SK-N-SH (cell line): Measurements from ENCODE around the gene LENG9. TPM values are rescaled to one million over a fixed set of nuclear protein-coding genes. Genes with fewer than 3 reads are reported as not detected.

Experiments
- CTCF ChIA-PET: fragments of 300-600, 350-600 bp; formaldehyde crosslinking; extraction: SDS; loops from one replicate; lab custom pipeline; 2021; lab: Yijun Ruan, JAX
- POLR2A ChIA-PET: fragments of 350-600 bp; sonication (Branson Sonifier 250); formaldehyde crosslinking; extraction: SDS; loops from one replicate; lab custom pipeline; 2020; ENCODE audit warnings: antibody characterized with exemption, inconsistent platforms; lab: Yijun Ruan, JAX
- DNase-seq: peaks from one replicate; pipeline ENCODE4 v3.0.0; 2012
- H2AFZ ChIP-seq: fragments of 200-600 bp; sonication (generic); 2 replicates; pipeline ENCODE4 v1.8.1; 2016; ENCODE audit warnings: antibody characterized with exemption, mild to moderate bottlenecking, low read depth
- H3F3A ChIP-seq: fragments of 200-600 bp; sonication (generic); replicated peaks from 2 replicates; pipeline ENCODE3; 2016; ENCODE audit warnings: antibody characterized with exemption, mild to moderate bottlenecking; ENCODE audit not compliant: insufficient read depth
- H3K27ac ChIP-seq, 2 experiments: fragments of 200-500 bp in 1 of 2; fragments of 200-600 bp in 1 of 2; sonication (Bioruptor generic) in 1 of 2; sonication (generic), shearing (Covaris generic) in 1 of 2; 2 replicates each; pipeline versions ENCODE4 v1.5.1 to v1.6.1; 2014 to 2016; ENCODE audit warnings: low read depth in 2 of 2, inconsistent platforms in 1 of 2, low read length in 1 of 2, mild to moderate bottlenecking in 1 of 2, mixed read lengths in 1 of 2
- H3K27me3 ChIP-seq: fragments of 200-600 bp; sonication (generic), shearing (Covaris generic); 2 replicates; pipeline ENCODE4 v1.6.1; 2016; ENCODE audit warnings: mixed run types; ENCODE audit not compliant: insufficient read depth
- H3K36me3 ChIP-seq, 2 experiments: fragments of 200-500 bp in 1 of 2; fragments of 200-600 bp in 1 of 2; sonication (Bioruptor generic) in 1 of 2; sonication (generic) in 1 of 2; replicated peaks in 1 of 2; 2 replicates each; pipeline versions ENCODE3 to v1.5.1; 2014 to 2016; ENCODE audit warnings: low read length in 1 of 2, mild to moderate bottlenecking in 1 of 2; ENCODE audit not compliant: insufficient read depth in 2 of 2, control insufficient read depth in 1 of 2
- H3K4me1 ChIP-seq, 2 experiments: fragments of 200-500 bp in 1 of 2; fragments of 200-600 bp in 1 of 2; sonication (Bioruptor generic) in 1 of 2; sonication (generic), shearing (Covaris generic) in 1 of 2; 2 replicates each; pipeline versions ENCODE4 v1.5.1 to v1.6.1; 2014 to 2016; ENCODE audit warnings: low read depth in 1 of 2, low read length in 1 of 2, mixed run types in 1 of 2; ENCODE audit not compliant: insufficient read depth in 2 of 2, control insufficient read depth in 1 of 2
- H3K4me2 ChIP-seq: fragments of 200-600 bp; sonication (generic), shearing (Covaris generic); 2 replicates; pipeline ENCODE4 v1.6.1; 2017; ENCODE audit warnings: mixed run types
- H3K4me3 ChIP-seq, 2 experiments: fragments of 200-500 bp in 1 of 2; fragments of 200-600 bp in 1 of 2; sonication (Bioruptor generic) in 1 of 2; sonication (generic), shearing (Covaris generic) in 1 of 2; 2 replicates each; pipeline versions ENCODE4 v1.5.1 to v1.8.1; 2014 to 2016; ENCODE audit warnings: low read depth in 2 of 2, inconsistent platforms in 1 of 2, low read length in 1 of 2, mild to moderate bottlenecking in 1 of 2, mixed read lengths in 1 of 2, moderate library complexity in 1 of 2
- H3K79me2 ChIP-seq: fragments of 200-600 bp; sonication (generic); 2 replicates; pipeline ENCODE4 v1.8.1; 2017; ENCODE audit warnings: mild to moderate bottlenecking; ENCODE audit not compliant: insufficient read depth
- H3K9ac ChIP-seq: fragments of 200-600 bp; sonication (generic); 2 replicates; pipeline ENCODE4 v1.6.1; 2017; ENCODE audit warnings: mixed run types
- H3K9me2 ChIP-seq: fragments of 200-600 bp; sonication (generic); 2 replicates; pipeline ENCODE4 v1.6.1; 2017; ENCODE audit warnings: mixed run types
- H3K9me3 ChIP-seq: fragments of 200-600 bp; sonication (generic); 2 replicates; pipeline ENCODE4 v1.6.1; 2017; ENCODE audit warnings: mixed run types, mild to moderate bottlenecking, moderate library complexity
- H4K20me1 ChIP-seq: fragments of 200-600 bp; sonication (generic); 2 replicates; pipeline ENCODE4 v1.6.1; 2017; ENCODE audit warnings: mild to moderate bottlenecking, mixed run types; ENCODE audit not compliant: insufficient read depth
- CHD2 ChIP-seq: fragments of 150-350 bp; IDR thresholded peaks from 2 replicates; pipeline ENCODE4 v1.6.1; 2018; ENCODE audit warnings: low read length; ENCODE audit not compliant: partially characterized antibody
- ELF1 ChIP-seq: IDR thresholded peaks from 2 replicates; pipeline ENCODE4 v1.4.0; 2012
- FOSL2 ChIP-seq: IDR thresholded peaks from 2 replicates; pipeline ENCODE4 v1.4.0; 2012; ENCODE audit warnings: low read depth, mild to moderate bottlenecking, moderate library complexity, borderline replicate concordance
- FOXJ3 ChIP-seq: sonication (generic); formaldehyde crosslinking; IDR thresholded peaks from 2 replicates; pipeline ENCODE4 v1.5.1; 2020; ENCODE audit warnings: mild to moderate bottlenecking, missing genetic modification reagents
- GABPA ChIP-seq: IDR thresholded peaks from 2 replicates; pipeline ENCODE4 v1.4.0; 2012; ENCODE audit warnings: low read depth, mild to moderate bottlenecking
- GATA2 ChIP-seq: sonication (generic); formaldehyde crosslinking; IDR thresholded peaks from 2 replicates; pipeline ENCODE4 v1.5.0; 2020; ENCODE audit warnings: mild to moderate bottlenecking, missing genetic modification reagents
- JUND ChIP-seq: IDR thresholded peaks from 2 replicates; pipeline ENCODE4 v1.4.0; 2012
- MAX ChIP-seq: IDR thresholded peaks from 2 replicates; pipeline ENCODE4 v1.4.0; 2012; ENCODE audit warnings: low read depth
- MEF2A ChIP-seq: IDR thresholded peaks from 2 replicates; pipeline ENCODE4 v1.4.0; 2012; ENCODE audit warnings: low read depth, borderline replicate concordance
- MXI1 ChIP-seq: IDR thresholded peaks from 2 replicates; pipeline ENCODE4 v1.6.1; 2012; ENCODE audit warnings: mild to moderate bottlenecking, low read depth, low read length, improper control_type of control experiment
- NFIC ChIP-seq: IDR thresholded peaks from 2 replicates; pipeline ENCODE4 v1.4.0; 2012; ENCODE audit warnings: borderline replicate concordance
- POLR2AphosphoS5 ChIP-seq: IDR thresholded peaks from 2 replicates; pipeline ENCODE4 v1.6.1; 2012; ENCODE audit warnings: low read depth, low read length
- RCOR1 ChIP-seq: fragments of 150-350 bp; IDR thresholded peaks from 2 replicates; pipeline ENCODE4 v1.6.1; 2017; ENCODE audit warnings: antibody characterized with exemption, low read length
- RFX5 ChIP-seq: IDR thresholded peaks from 2 replicates; pipeline ENCODE4 v1.6.1; 2012; ENCODE audit warnings: mild to moderate bottlenecking, improper control_type of control experiment, low read length
- SIN3A ChIP-seq: IDR thresholded peaks from 2 replicates; pipeline ENCODE4 v1.6.1; 2012; ENCODE audit warnings: low read depth, mild to moderate bottlenecking, low read length, moderate library complexity, borderline replicate concordance
- SMC3 ChIP-seq: IDR thresholded peaks from 2 replicates; pipeline ENCODE4 v1.6.1; 2012; ENCODE audit warnings: low read depth, low read length, improper control_type of control experiment
- TAF1 ChIP-seq: IDR thresholded peaks from 2 replicates; pipeline ENCODE4 v1.6.1; 2012; ENCODE audit warnings: low read depth, mild to moderate bottlenecking, low read length, moderate library complexity, borderline replicate concordance
- TCF12 ChIP-seq: IDR thresholded peaks from 2 replicates; pipeline ENCODE4 v1.4.0; 2012
- YY1 ChIP-seq: IDR thresholded peaks from 2 replicates; pipeline ENCODE4 v1.4.0; 2012; ENCODE audit warnings: low read depth, mild to moderate bottlenecking
- WGBS: methylation state at CpG from one replicate; pipeline ENCODE4 v1.1.6; 2017; ENCODE audit warnings: low lambda C conversion rate; 5-methylcytosine and 5-hydroxymethylcytosine counted together
- polyA plus RNA-seq, 3 experiments: library from polyadenylated mRNA; depleted of rRNA; stranded (reverse); fragments of >200 nt; gene quantifications; 2 replicates each; pipeline ENCODE4 v1.2.3, GENCODE V29; 2012
- TF ChIP-seq, protein P1 (sequence below): IDR thresholded peaks from 2 replicates; pipeline ENCODE4 v1.6.1; 2012; ENCODE audit warnings: mild to moderate bottlenecking, low read depth, low read length, moderate library complexity
- TF ChIP-seq, protein P2 (sequence below): IDR thresholded peaks from 2 replicates; pipeline ENCODE4 v1.4.0; 2012; ENCODE audit warnings: low read depth, borderline replicate concordance

The LENG9 gene
- polyA plus RNA-seq, 1 of the 3 experiments (the other 2 are of a cell fraction), result 0.20 TPM

DNA sequence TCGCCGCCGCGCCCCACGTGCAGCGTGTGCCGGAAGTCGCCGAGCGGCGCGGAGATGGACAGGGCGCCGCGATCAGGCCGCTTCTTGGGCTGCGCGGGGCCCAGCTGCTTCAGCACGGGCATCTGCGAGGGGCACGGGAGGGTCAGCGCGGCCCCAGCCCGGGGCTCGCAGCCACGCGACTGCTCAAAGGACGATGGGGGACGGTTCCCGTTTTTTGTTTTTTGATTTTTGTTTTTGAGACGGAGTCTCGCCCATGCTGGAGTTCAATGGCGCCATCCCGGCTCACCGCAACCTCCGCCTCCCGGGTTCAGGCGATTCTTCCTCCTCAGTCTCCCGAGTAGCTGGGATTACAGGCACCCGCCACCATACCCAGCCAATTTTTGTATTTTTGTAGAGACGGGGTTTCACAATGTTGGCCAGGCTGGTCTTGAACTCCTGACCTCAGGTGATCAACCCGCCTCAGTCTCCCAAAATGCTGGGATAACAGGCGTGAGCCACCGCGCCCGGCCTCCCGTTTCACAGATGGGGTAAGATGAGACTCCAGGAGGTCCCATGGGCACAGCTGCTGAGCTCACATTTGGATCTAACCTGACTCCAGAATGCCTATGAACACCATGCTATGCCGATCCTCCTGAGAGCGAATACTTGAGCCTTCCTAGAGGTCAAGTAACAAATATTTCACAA is 2.0 kb upstream of the LENG9 start:
- Histone ChIP-seq H3K36me3 (peaks cover 0 to 14% of the 10 kb centered on the region in 2 experiments), H3K27ac (no peak overlapping the region), H3K4me2 (no peak overlapping the region), H3K4me3 (peak overlapping the region in 1 of 2 experiments; percentile 63; a peak in 1 of 4 replicates), H3K27me3 (no peaks in the 10 kb centered on the region; the same call in 1 of the 2 replicates), H2AFZ (no peak overlapping the region), H4K20me1 (peaks cover 5% of the 10 kb centered on the region; the same call in 1 of the 2 replicates), H3K9me2 (no peaks in the 10 kb centered on the region)
- ChIA-PET POLR2A (no interaction called here), CTCF (interaction anchor here (0.6 to 1.7 kb wide), 5 partner anchors 12 to 34 kb away, joined by 3 to 5 read pairs (median 3); no protein-coding TSS in a partner anchor)
- no peak for DNase-seq
- TF ChIP-seq, protein P1, sequence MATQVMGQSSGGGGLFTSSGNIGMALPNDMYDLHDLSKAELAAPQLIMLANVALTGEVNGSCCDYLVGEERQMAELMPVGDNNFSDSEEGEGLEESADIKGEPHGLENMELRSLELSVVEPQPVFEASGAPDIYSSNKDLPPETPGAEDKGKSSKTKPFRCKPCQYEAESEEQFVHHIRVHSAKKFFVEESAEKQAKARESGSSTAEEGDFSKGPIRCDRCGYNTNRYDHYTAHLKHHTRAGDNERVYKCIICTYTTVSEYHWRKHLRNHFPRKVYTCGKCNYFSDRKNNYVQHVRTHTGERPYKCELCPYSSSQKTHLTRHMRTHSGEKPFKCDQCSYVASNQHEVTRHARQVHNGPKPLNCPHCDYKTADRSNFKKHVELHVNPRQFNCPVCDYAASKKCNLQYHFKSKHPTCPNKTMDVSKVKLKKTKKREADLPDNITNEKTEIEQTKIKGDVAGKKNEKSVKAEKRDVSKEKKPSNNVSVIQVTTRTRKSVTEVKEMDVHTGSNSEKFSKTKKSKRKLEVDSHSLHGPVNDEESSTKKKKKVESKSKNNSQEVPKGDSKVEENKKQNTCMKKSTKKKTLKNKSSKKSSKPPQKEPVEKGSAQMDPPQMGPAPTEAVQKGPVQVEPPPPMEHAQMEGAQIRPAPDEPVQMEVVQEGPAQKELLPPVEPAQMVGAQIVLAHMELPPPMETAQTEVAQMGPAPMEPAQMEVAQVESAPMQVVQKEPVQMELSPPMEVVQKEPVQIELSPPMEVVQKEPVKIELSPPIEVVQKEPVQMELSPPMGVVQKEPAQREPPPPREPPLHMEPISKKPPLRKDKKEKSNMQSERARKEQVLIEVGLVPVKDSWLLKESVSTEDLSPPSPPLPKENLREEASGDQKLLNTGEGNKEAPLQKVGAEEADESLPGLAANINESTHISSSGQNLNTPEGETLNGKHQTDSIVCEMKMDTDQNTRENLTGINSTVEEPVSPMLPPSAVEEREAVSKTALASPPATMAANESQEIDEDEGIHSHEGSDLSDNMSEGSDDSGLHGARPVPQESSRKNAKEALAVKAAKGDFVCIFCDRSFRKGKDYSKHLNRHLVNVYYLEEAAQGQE, result no peak
- TF ChIP-seq SIN3A (no peak), SMC3 (no peak), ELF1 (no peak)
- TF ChIP-seq, all 33 proteins: peak for 0
- 70% methylated on average over 44 of the region's 49 CpGs for WGBS
- Histone ChIP-seq H3K79me2 (no peaks in the 10 kb centered on the region), H3K4me1 (peaks cover 0 to 17% of the 10 kb centered on the region in 2 experiments; a peak in 1 of 4 replicates), H3K9ac (no peak overlapping the region), H3F3A (peaks cover 24% of the 10 kb centered on the region), H3K9me3 (no peaks in the 10 kb centered on the region)

DNA sequence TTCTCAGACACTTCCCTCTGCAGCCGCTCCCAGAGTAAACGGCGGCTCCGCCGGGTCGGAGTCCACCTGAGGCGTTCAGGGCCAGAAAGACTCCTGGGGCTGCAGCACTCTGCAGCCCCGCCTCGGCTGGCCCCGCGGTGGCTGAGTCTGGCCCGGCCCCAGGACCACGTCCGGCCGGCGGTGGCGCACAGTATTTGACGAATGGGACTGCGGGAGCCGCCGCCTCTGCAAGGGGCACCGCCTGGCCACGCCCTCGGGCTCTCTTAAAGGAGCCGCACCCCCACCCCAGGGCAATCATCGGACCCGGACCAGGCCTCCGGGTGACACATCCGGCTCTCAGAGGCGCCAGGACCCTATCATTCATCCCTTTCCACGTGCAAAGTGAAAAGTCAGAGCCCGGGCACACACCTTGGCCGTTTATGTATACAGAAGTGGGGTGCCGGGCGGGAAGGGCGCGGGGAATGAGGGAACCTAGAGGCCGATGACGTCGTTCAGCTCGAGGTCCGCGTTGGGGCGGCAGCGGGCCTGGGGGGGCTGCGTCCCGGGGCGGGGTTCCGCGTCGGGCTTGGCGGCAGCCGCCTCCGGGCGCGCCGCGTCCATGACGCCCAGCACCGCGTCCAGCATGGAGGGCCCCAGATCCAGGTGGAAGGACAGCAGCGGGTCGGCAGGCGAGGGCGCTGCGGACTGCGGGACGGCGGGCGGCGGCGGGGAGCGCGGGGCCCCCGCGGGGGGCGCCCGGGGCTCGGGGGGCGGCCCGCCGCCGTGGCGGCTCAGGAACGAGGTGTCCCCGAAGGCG is 1.2 kb upstream of the LENG9 start:
- H4K20me1 ChIP-seq, result peaks cover 9% of the 10 kb centered on the region
- H3K4me3 ChIP-seq, result peak overlapping the region; percentile 63 to 77
- POLR2A ChIA-PET, result no interaction called here
- no peaks in the 10 kb centered on the region for H3K9me2 ChIP-seq
- peak overlapping the region; percentile 92 for H3K4me2 ChIP-seq
- DNase-seq, result peak; percentile 92
- H3F3A ChIP-seq, result peaks cover 24% of the 10 kb centered on the region
- no peaks in the 10 kb centered on the region for H3K79me2 ChIP-seq
- H3K36me3 ChIP-seq, result peaks cover 0 to 19% of the 10 kb centered on the region in 2 experiments
- H3K27me3 ChIP-seq, result no peaks in the 10 kb centered on the region; the same call in 1 of the 2 replicates
- peak overlapping the region; percentile 86 for H2AFZ ChIP-seq
- CTCF ChIA-PET, result interaction anchor here (0.6 to 1.7 kb wide), 4 partner anchors 13 to 33 kb away, joined by 3 to 5 read pairs (median 4); no protein-coding TSS in a partner anchor
- peaks cover 0 to 17% of the 10 kb centered on the region in 2 experiments; a peak in 1 of 4 replicates for H3K4me1 ChIP-seq
- no peaks in the 10 kb centered on the region for H3K9me3 ChIP-seq
- H3K27ac ChIP-seq, result peak overlapping the region; percentile 65 to 67
- WGBS, result 13% methylated on average over 31 of the region's 87 CpGs
- H3K9ac ChIP-seq, result peak overlapping the region; percentile 67
- no peak for TF ChIP-seq FOSL2
- TF ChIP-seq MXI1, result peak; percentile 17; the same call in 1 of the 2 replicates
- TF ChIP-seq CHD2, result no peak
- TF ChIP-seq GATA2 (CRISPR knock-in tag), result no peak
- TF ChIP-seq ELF1, result no peak
- no peak for TF ChIP-seq NFIC
- peak; percentile 21; the same call in 1 of the 2 replicates for TF ChIP-seq TAF1
- TF ChIP-seq TCF12, result no peak
- peak; percentile 75 for TF ChIP-seq MAX
- TF ChIP-seq FOXJ3, result no peak
- no peak for TF ChIP-seq GABPA
- TF ChIP-seq JUND, result no peak
- TF ChIP-seq POLR2AphosphoS5, result peak; percentile 76
- TF ChIP-seq RCOR1, result no peak
- TF ChIP-seq RFX5, result no peak
- TF ChIP-seq, protein P2, sequence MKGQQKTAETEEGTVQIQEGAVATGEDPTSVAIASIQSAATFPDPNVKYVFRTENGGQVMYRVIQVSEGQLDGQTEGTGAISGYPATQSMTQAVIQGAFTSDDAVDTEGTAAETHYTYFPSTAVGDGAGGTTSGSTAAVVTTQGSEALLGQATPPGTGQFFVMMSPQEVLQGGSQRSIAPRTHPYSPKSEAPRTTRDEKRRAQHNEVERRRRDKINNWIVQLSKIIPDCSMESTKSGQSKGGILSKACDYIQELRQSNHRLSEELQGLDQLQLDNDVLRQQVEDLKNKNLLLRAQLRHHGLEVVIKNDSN, result no peak
- TF ChIP-seq SMC3, result no peak
- TF ChIP-seq MEF2A, result no peak
- TF ChIP-seq YY1, result no peak
